HG03439 (cell line): ENCODE results near the gene TANGO6.
"Not testable (repeated sequence)": the region's sequence is repeated elsewhere in the genome, so short reads cannot be mapped to it uniquely, and the experiment has no call there.

ENCODE experiments used
- ATAC-seq: cut with Tn5 transposase; IDR thresholded peaks from one replicate; pipeline ENCODE4 v1.9.1; 2021; ENCODE audit warnings: mild to moderate bottlenecking, moderate library complexity; ENCODE audit not compliant: unreplicated experiment

The TANGO6 gene

GRCh38 chr16:68843482-68844210, at the start of gene TANGO6:
TANGO6 (plus strand) TSS chr16:68843531; CDS start chr16:68843618, 87 bp downstream.
- peak; percentile 78 for ATAC-seq

GRCh38 chr16:68798398-68798797, 44.9 kb upstream of the TANGO6 start:
- ATAC-seq, result no peak

GRCh38 chr16:68800257-68800875, 43.0 kb upstream of the TANGO6 start:
- ATAC-seq, result peak; percentile 64

- no peak for ATAC-seq
Measured at GRCh38 chr16:68802190-68802589, 41.1 kb upstream of the TANGO6 start.

GRCh38 chr16:68806422-68806821, 36.9 kb upstream of the TANGO6 start:
- no peak for ATAC-seq

GRCh38 chr16:68806981-68807380, 36.4 kb upstream of the TANGO6 start:
- no peak for ATAC-seq

GRCh38 chr16:68814516-68814915, 28.8 kb upstream of the TANGO6 start:
- ATAC-seq, result no peak

- no peak for ATAC-seq
Measured at GRCh38 chr16:68823401-68824135, 19.8 kb upstream of the TANGO6 start.

- no peak for ATAC-seq
Measured at GRCh38 chr16:68825427-68825826, 17.9 kb upstream of the TANGO6 start.

GRCh38 chr16:68826652-68827051, 16.7 kb upstream of the TANGO6 start:
- ATAC-seq, result no peak

GRCh38 chr16:68833251-68833650, 10.1 kb upstream of the TANGO6 start:
- no peak for ATAC-seq

- ATAC-seq, result no peak
Measured at GRCh38 chr16:68834550-68834949, 8.8 kb upstream of the TANGO6 start.

GRCh38 chr16:68835970-68836369, 7.4 kb upstream of the TANGO6 start:
- ATAC-seq, result no peak

GRCh38 chr16:68839831-68840230, 3.5 kb upstream of the TANGO6 start:
- ATAC-seq, result no peak

GRCh38 chr16:68842964-68843481, 308 bp upstream of the TANGO6 start:
- not testable (repeated sequence) for ATAC-seq

GRCh38 chr16:68844211-68844564, 857 bp downstream of the TANGO6 start:
- no peak for ATAC-seq

GRCh38 chr16:68848786-68849185, 5.5 kb downstream of the TANGO6 start:
- no peak for ATAC-seq

GRCh38 chr16:68850481-68850880, 7.2 kb downstream of the TANGO6 start:
- no peak for ATAC-seq

- ATAC-seq, result no peak
Measured at GRCh38 chr16:68851601-68852000, 8.3 kb downstream of the TANGO6 start.

- no peak for ATAC-seq
Measured at GRCh38 chr16:68857479-68857878, 14.1 kb downstream of the TANGO6 start.

- no peak for ATAC-seq
Measured at GRCh38 chr16:68859828-68860227, 16.5 kb downstream of the TANGO6 start.
